PFSK-1 (cell line): ENCODE measurements around the gene TMIE.

Source experiments
- FOXP2 ChIP-seq: optimal IDR thresholded peaks from 2 replicates; pipeline ENCODE3; 2011; ENCODE audit warnings: borderline replicate concordance, control low read depth, inconsistent platforms; ENCODE audit not compliant: insufficient read depth; ENCODE audit errors: extremely low read length, extremely low read depth
- POLR2AphosphoS5 ChIP-seq: IDR thresholded peaks from 2 replicates; pipeline ENCODE4 v1.6.1; 2012; ENCODE audit warnings: low read depth, mild to moderate bottlenecking, control low read depth, low read length, moderate library complexity
- SIN3A ChIP-seq: IDR thresholded peaks from 2 replicates; pipeline ENCODE4 v1.6.1; 2012; ENCODE audit warnings: mild to moderate bottlenecking, low read length, moderate library complexity, borderline replicate concordance; ENCODE audit not compliant: insufficient read depth
- TAF1 ChIP-seq: IDR thresholded peaks from 2 replicates; pipeline ENCODE4 v1.6.1; 2012; ENCODE audit warnings: low read length, control low read depth, borderline replicate concordance; ENCODE audit not compliant: insufficient read depth
- TF ChIP-seq, protein P1 (sequence below), 2 experiments: IDR thresholded peaks; 2 replicates each; pipeline versions ENCODE4 v1.6.1 to v1.8.0; 2011 to 2012; ENCODE audit warnings: low read depth in 2 of 2, low read length in 2 of 2, control low read depth in 1 of 2, inconsistent platforms in 1 of 2, mild to moderate bottlenecking in 1 of 2, moderate library complexity in 1 of 2; ENCODE audit not compliant: insufficient read depth in 1 of 2

TMIE gene

DNA sequence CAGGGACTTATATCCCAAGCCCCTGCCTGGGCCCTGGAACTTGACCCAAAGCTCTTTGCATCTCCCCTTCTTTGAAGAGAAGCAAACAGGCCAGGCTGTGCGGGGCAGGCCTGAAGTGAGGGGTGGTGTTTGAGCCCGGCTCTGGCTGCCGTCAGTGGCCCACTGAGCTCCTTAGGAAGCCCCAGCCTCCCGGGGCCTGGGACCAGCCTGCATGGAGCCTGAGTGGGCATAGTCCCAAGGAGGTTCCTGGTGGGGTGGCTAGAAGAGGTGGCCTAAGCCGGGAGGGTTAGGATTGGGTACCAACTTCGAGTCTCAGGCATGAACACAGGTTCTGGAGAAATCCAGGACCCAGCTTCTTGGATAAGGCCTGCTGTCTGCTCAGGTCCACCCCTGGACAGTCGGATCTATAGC lies 6.4 kb downstream of the TMIE start:
- TF ChIP-seq SIN3A (no peak), TAF1 (no peak), POLR2AphosphoS5 (no peak), FOXP2 (no peak)
- TF ChIP-seq, protein P1, sequence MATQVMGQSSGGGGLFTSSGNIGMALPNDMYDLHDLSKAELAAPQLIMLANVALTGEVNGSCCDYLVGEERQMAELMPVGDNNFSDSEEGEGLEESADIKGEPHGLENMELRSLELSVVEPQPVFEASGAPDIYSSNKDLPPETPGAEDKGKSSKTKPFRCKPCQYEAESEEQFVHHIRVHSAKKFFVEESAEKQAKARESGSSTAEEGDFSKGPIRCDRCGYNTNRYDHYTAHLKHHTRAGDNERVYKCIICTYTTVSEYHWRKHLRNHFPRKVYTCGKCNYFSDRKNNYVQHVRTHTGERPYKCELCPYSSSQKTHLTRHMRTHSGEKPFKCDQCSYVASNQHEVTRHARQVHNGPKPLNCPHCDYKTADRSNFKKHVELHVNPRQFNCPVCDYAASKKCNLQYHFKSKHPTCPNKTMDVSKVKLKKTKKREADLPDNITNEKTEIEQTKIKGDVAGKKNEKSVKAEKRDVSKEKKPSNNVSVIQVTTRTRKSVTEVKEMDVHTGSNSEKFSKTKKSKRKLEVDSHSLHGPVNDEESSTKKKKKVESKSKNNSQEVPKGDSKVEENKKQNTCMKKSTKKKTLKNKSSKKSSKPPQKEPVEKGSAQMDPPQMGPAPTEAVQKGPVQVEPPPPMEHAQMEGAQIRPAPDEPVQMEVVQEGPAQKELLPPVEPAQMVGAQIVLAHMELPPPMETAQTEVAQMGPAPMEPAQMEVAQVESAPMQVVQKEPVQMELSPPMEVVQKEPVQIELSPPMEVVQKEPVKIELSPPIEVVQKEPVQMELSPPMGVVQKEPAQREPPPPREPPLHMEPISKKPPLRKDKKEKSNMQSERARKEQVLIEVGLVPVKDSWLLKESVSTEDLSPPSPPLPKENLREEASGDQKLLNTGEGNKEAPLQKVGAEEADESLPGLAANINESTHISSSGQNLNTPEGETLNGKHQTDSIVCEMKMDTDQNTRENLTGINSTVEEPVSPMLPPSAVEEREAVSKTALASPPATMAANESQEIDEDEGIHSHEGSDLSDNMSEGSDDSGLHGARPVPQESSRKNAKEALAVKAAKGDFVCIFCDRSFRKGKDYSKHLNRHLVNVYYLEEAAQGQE (IDR thresholded peaks at IDR 0.05; ENCODE audit: insufficient read depth in 1 of 2, low read depth in 2 of 2, low read length in 2 of 2) = no peak

GRCh38 chr3:46708401-46709156 lies 7.4 kb downstream of the TMIE start:
- TF ChIP-seq, protein P1 (IDR thresholded peaks at IDR 0.05; ENCODE audit: insufficient read depth in 1 of 2, low read depth in 2 of 2, low read length in 2 of 2) = no peak
- TF ChIP-seq SIN3A (no peak), TAF1 (no peak), POLR2AphosphoS5 (no peak), FOXP2 (no peak)

DNA sequence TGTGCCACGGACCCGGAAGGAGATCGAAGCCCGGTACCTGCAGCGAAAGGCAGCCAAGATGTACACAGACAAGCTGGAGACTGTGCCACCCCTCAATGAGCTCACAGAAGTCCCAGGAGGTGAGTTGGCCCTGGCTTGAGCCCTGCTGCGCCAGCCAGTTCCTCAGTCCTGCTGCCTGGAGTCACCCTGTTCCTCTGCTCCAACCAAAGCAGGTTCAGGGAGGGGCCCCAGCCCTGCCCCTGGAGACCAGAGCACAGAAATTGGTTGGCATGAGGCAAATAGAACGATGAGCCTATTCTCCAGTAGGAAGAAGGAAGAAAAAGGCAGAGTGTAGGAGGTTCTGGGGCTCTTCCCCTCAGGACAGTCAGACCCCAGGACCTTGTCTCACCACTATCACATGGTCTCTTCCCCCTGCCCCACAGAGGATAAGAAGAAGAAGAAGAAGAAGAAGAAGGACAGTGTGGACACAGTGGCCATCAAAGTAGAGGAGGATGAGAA lies 8.0 kb downstream of the TMIE start:
- TF ChIP-seq, protein P1 (IDR thresholded peaks at IDR 0.05; ENCODE audit: insufficient read depth in 1 of 2, low read depth in 2 of 2, low read length in 2 of 2) = no peak
- TF ChIP-seq FOXP2 (no peak), POLR2AphosphoS5 (no peak), SIN3A (no peak), TAF1 (no peak)

DNA sequence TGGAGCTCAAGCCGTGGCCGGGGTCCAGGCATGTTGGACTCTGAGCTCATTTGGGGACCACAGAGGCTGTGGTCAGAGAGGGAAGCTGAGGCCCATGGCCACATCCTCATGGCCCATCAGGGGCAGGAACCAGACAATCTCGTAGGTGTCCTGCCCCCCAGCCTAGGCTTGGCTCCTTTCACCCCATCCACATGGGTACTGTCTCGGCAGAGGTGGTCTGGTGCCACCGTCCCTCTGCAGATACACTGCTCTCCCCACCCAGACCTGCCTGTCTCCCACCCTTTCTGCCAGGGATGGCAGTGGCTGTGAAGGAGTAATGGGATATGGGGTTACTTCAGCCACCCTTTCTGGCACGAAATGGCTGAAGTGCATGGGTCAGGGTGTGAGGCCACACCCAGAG lies 8.5 kb downstream of the TMIE start:
- no peak for TF ChIP-seq TAF1
- no peak for TF ChIP-seq POLR2AphosphoS5
- TF ChIP-seq SIN3A = no peak
- TF ChIP-seq, protein P1 (IDR thresholded peaks at IDR 0.05; ENCODE audit: insufficient read depth in 1 of 2, low read depth in 2 of 2, low read length in 2 of 2) = no peak
- no peak for TF ChIP-seq FOXP2
